Renal pelvis (tissue), 4 donors: ENCODE results near the gene PRR15. TPM values are rescaled to one million over a fixed set of nuclear protein-coding genes. Genes with fewer than 3 reads are reported as not detected.

Source experiments
- DNase-seq: peaks from one replicate; pipeline ENCODE4 v3.0.0-alpha.2; 2013
- polyA plus RNA-seq, 3 donors: library from polyadenylated mRNA; unstranded; fragments of 120-200 nt; gene quantifications; one replicate each; pipeline ENCODE4 v1.2.1, GENCODE V29; 2013; ENCODE audit not compliant: insufficient read length in 3 of 3

Gene PRR15
- polyA plus RNA-seq, 3 donors, result 4.4 to 6.3 (median 4.7) TPM

GRCh38 chr7:29607259-29607658 lies 43.6 kb downstream of the PRR15 start:
- no peak for DNase-seq

GRCh38 chr7:29607889-29608288 lies 44.3 kb downstream of the PRR15 start:
- DNase-seq, result no peak

- DNase-seq, result no peak
Measured at GRCh38 chr7:29609162-29610037, 45.8 kb downstream of the PRR15 start.

- DNase-seq, result no peak
Measured at GRCh38 chr7:29610086-29610485, 46.5 kb downstream of the PRR15 start.

GRCh38 chr7:29611941-29612544 lies 48.4 kb downstream of the PRR15 start:
- DNase-seq, result no peak

- no peak for DNase-seq
Measured at GRCh38 chr7:29612596-29612995, 49.0 kb downstream of the PRR15 start.

- no peak for DNase-seq
Measured at GRCh38 chr7:29613100-29613499, 49.5 kb downstream of the PRR15 start.

GRCh38 chr7:29614229-29614628 lies 50.6 kb downstream of the PRR15 start:
- DNase-seq, result no peak

Other genes with a start within 250 kb of the PRR15 start
- gene WIPF3, start 242.7 kb downstream of the PRR15 start, polyA plus RNA-seq, result 1 to 10 TPM; 4.8 to 7.6 (median 5.8) TPM